CD14-positive monocyte (primary cell): Measurements from ENCODE around the gene TMCC1. TPM values are rescaled to one million over a fixed set of nuclear protein-coding genes. Genes with fewer than 3 reads are reported as not detected.
A peak's percentile ranks its signal among the peaks of the same experiment; 100 is the strongest.
"Not testable (repeated sequence)": the region's sequence is repeated elsewhere in the genome, so short reads cannot be mapped to it uniquely, and the experiment has no call there.

Experiments used
- DNase-seq, 3 donors: peaks; one replicate each; pipeline ENCODE4 v3.0.0-alpha.2; 2011 to 2022
- H2AFZ ChIP-seq: 2 replicates; pipeline ENCODE4 v1.6.0; 2012; ENCODE audit warnings: mild to moderate bottlenecking, low read depth, low read length, inconsistent platforms; ENCODE audit not compliant: insufficient read depth, poor library complexity, severe bottlenecking
- H3K27ac ChIP-seq, 2 donors: 1 replicate in 1 of 2; 2 replicates in 1 of 2; pipeline ENCODE4 v1.5.1; 2012 to 2013; ENCODE audit warnings: low read length in 2 of 2, control low read depth in 1 of 2, inconsistent platforms in 1 of 2, low read depth in 1 of 2, mild to moderate bottlenecking in 1 of 2
- H3K27me3 ChIP-seq, 2 donors: one replicate each; pipeline versions ENCODE4 v1.6.0 to v1.6.1; 2011 to 2013; ENCODE audit warnings: low read length in 2 of 2; ENCODE audit not compliant: control insufficient read depth in 2 of 2, insufficient read depth in 2 of 2
- H3K36me3 ChIP-seq, 2 donors: replicated peaks in 1 of 2; 1 replicate in 1 of 2; 2 replicates in 1 of 2; pipeline versions ENCODE4 v1.5.1 to v1.6.1; 2012 to 2013; ENCODE audit warnings: low read length in 2 of 2, control low read depth in 1 of 2, inconsistent platforms in 1 of 2, mild to moderate bottlenecking in 1 of 2; ENCODE audit not compliant: insufficient read depth in 2 of 2, control insufficient read depth in 1 of 2
- H3K4me1 ChIP-seq, 2 donors: 1 replicate in 1 of 2; 2 replicates in 1 of 2; pipeline versions ENCODE4 v1.5.1 to v1.6.1; 2012 to 2013; ENCODE audit warnings: low read length in 2 of 2, control low read depth in 1 of 2, inconsistent platforms in 1 of 2, mild to moderate bottlenecking in 1 of 2, moderate library complexity in 1 of 2; ENCODE audit not compliant: insufficient read depth in 2 of 2, control insufficient read depth in 1 of 2
- H3K4me2 ChIP-seq: replicated peaks from 2 replicates; pipeline ENCODE3; 2012; ENCODE audit warnings: low read length, moderate library complexity, mild to moderate bottlenecking; ENCODE audit not compliant: poor library complexity, severe bottlenecking; ENCODE audit errors: extremely low read depth
- H3K4me3 ChIP-seq, 3 experiments: fragments of 200-600 bp in 1 of 3; sonication (generic) in 1 of 3; replicated peaks in 1 of 3; 1 replicate in 2 of 3; 2 replicates in 1 of 3; pipeline ENCODE4 v1.5.1; 2011 to 2013; ENCODE audit warnings: low read length in 3 of 3, mild to moderate bottlenecking in 3 of 3, control low read depth in 2 of 3, low read depth in 2 of 3, inconsistent platforms in 1 of 3, moderate library complexity in 1 of 3
- H3K79me2 ChIP-seq: 2 replicates; pipeline ENCODE4 v1.6.0; 2012; ENCODE audit warnings: mild to moderate bottlenecking, control low read depth, inconsistent platforms, low read length, moderate library complexity; ENCODE audit not compliant: insufficient read depth
- H3K9ac ChIP-seq: 2 replicates; pipeline ENCODE4 v1.6.0; 2017; ENCODE audit warnings: low read length, mild to moderate bottlenecking; ENCODE audit not compliant: insufficient read depth, poor library complexity, severe bottlenecking
- H3K9me3 ChIP-seq, 2 donors: replicated peaks in 1 of 2; 1 replicate in 1 of 2; 2 replicates in 1 of 2; pipeline versions ENCODE4 v1.5.1 to v1.6.1; 2012 to 2013; ENCODE audit warnings: low read length in 2 of 2, control low read depth in 1 of 2; ENCODE audit not compliant: control insufficient read depth in 1 of 2, insufficient read depth in 1 of 2
- H4K20me1 ChIP-seq: 2 replicates; pipeline ENCODE4 v1.6.0; 2012; ENCODE audit warnings: mild to moderate bottlenecking, low read length, control low read depth, moderate library complexity; ENCODE audit not compliant: insufficient read depth
- H3K27ac Mint-ChIP-seq, 7 donors: one replicate each; pipeline ENCODE4 v1.8.0; 2020; ENCODE audit warnings: mild to moderate bottlenecking in 7 of 7, mixed read lengths in 7 of 7, moderate library complexity in 6 of 7, inconsistent platforms in 2 of 7
- H3K27me3 Mint-ChIP-seq, 3 donors: one replicate each; pipeline ENCODE4 v1.8.0; 2021 to 2022; ENCODE audit warnings: low read depth in 3 of 3, mild to moderate bottlenecking in 3 of 3, mixed read lengths in 3 of 3, moderate library complexity in 3 of 3, inconsistent platforms in 1 of 3
- H3K36me3 Mint-ChIP-seq, 2 donors: one replicate each; pipeline ENCODE4 v1.8.0; 2020; ENCODE audit warnings: mixed read lengths in 2 of 2, inconsistent platforms in 1 of 2, mild to moderate bottlenecking in 1 of 2
- H3K4me1 Mint-ChIP-seq: one replicate; pipeline ENCODE4 v1.8.0; 2020; ENCODE audit warnings: mild to moderate bottlenecking, mixed read lengths
- H3K4me3 Mint-ChIP-seq, 2 donors: one replicate each; pipeline ENCODE4 v1.8.0; 2020; ENCODE audit warnings: mild to moderate bottlenecking in 2 of 2, mixed read lengths in 2 of 2, moderate library complexity in 1 of 2
- H3K9me3 Mint-ChIP-seq, 7 donors: one replicate each; pipeline ENCODE4 v1.8.0; 2020 to 2022; ENCODE audit warnings: mixed read lengths in 7 of 7, mild to moderate bottlenecking in 6 of 7, moderate library complexity in 6 of 7, inconsistent platforms in 2 of 7
- WGBS: methylation state at CpG from one replicate; pipeline ENCODE4 v1.1.5; 2013; ENCODE audit warnings: missing lambda C conversion rate; ENCODE audit not compliant: insufficient coverage; 5-methylcytosine and 5-hydroxymethylcytosine counted together
- intact Hi-C, 2 donors: fragments of 100-400 bp; cut with micrococcal nuclease; formaldehyde crosslinking; loops; one replicate each; pipeline versions ENCODE4 v1.15.0 to v1.15.1; 2023
- polyA plus RNA-seq, 3 donors: library from polyadenylated mRNA; depleted of rRNA in 1 of 3; unstranded in 2 of 3; stranded (reverse) in 1 of 3; fragments of 300-500 nt in 2 of 3; fragments of >200 nt in 1 of 3; fragmentation: Illumina TruSeq in 2 of 3; gene quantifications; 1 replicate in 2 of 3; 2 replicates in 1 of 3; pipeline ENCODE4 v1.2.3, GENCODE V29; 2012 to 2021
- TF ChIP-seq, protein P1 (sequence below): fragments of 200-600 bp; IDR thresholded peaks from one replicate; pipeline ENCODE4 v1.8.0; 2022; ENCODE audit warnings: antibody characterized with exemption, mild to moderate bottlenecking

TMCC1 gene
- polyA plus RNA-seq, 3 donors = 5.0 to 10.2 (median 5.0) TPM

DNA sequence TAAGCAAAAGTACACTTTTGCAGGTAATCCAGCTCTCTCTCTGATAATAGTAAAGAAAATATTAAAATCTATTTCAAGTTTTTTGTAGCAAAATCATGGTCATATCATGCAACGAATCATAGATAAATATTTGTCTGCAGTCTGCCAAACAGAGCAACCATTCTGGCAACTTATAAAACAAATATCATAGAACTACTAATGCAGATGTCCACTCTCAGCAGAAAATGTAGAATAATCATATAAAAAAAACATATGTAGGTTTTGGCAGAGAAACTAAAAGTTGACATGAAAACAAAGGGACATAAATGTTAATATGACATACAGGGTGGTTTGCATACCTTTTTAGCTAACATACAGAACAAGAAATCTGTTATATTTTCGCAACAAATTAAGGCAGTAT, 12.2 kb downstream of the TMCC1 start:
- Histone ChIP-seq H3K27me3 (no peaks in the 10 kb centered on the region), H2AFZ (no peak overlapping the region), H3K27ac (no peak overlapping the region), H3K4me2 (no peak overlapping the region), H3K79me2 (peaks cover 24% of the 10 kb centered on the region), H3K4me1 (no peaks in the 10 kb centered on the region), H4K20me1 (peaks cover 26% of the 10 kb centered on the region), H3K9me3 (no peaks in the 10 kb centered on the region), H3K4me3 (no peak overlapping the region), H3K9ac (no peak overlapping the region), H3K36me3 (peaks cover 23 to 29% of the 10 kb centered on the region in 2 donors)
- DNase-seq = no peak
- H3K4me3 Mint-ChIP-seq = no peak overlapping the region
- H3K36me3 Mint-ChIP-seq = peaks cover 33 to 42% of the 10 kb centered on the region in 2 donors
- H3K9me3 Mint-ChIP-seq = peaks cover 0 to 3% (median 0%) of the 10 kb centered on the region in 7 donors
- WGBS = no CpG with 5 or more reads among the region's 2 CpGs
- no peaks in the 10 kb centered on the region for H3K27me3 Mint-ChIP-seq
- intact Hi-C loops = no loop called here
- TF ChIP-seq, protein P1, sequence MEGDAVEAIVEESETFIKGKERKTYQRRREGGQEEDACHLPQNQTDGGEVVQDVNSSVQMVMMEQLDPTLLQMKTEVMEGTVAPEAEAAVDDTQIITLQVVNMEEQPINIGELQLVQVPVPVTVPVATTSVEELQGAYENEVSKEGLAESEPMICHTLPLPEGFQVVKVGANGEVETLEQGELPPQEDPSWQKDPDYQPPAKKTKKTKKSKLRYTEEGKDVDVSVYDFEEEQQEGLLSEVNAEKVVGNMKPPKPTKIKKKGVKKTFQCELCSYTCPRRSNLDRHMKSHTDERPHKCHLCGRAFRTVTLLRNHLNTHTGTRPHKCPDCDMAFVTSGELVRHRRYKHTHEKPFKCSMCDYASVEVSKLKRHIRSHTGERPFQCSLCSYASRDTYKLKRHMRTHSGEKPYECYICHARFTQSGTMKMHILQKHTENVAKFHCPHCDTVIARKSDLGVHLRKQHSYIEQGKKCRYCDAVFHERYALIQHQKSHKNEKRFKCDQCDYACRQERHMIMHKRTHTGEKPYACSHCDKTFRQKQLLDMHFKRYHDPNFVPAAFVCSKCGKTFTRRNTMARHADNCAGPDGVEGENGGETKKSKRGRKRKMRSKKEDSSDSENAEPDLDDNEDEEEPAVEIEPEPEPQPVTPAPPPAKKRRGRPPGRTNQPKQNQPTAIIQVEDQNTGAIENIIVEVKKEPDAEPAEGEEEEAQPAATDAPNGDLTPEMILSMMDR = no peak
- H3K4me1 Mint-ChIP-seq = peaks cover 9% of the 10 kb centered on the region
- no peak overlapping the region for H3K27ac Mint-ChIP-seq

DNA sequence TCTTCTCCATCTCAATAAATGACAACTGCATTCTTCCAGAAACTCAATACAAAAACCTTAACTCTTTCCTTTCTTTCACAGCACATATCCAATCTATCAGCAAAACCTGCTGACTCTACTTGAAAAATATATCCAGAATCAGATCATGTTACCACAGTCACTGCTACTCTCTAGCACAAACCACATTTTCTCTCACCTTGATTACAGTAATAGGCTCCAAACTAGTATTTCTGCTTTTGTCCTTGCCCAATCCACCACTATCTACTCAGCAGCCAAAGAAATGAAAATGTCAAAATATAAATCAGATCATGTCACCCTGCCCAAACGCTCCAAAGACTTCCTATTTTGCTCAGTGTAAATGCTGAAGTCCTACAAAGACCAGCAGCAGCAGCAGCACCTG, 15.2 kb downstream of the TMCC1 start:
- Histone ChIP-seq H3K4me2 (no peak overlapping the region), H3K9ac (no peak overlapping the region), H3K36me3 (peaks cover 38 to 58% of the 10 kb centered on the region in 2 donors), H4K20me1 (peaks cover 19% of the 10 kb centered on the region), H3K4me1 (no peaks in the 10 kb centered on the region), H3K79me2 (peaks cover 15% of the 10 kb centered on the region), H3K27me3 (no peaks in the 10 kb centered on the region), H3K4me3 (no peak overlapping the region), H3K9me3 (no peaks in the 10 kb centered on the region), H2AFZ (no peak overlapping the region), H3K27ac (peak overlapping the region in 1 of 2 donors; percentile 33)
- Mint-ChIP-seq H3K36me3 (peaks cover 49 to 59% of the 10 kb centered on the region in 2 donors), H3K9me3 (peaks cover 0 to 3% (median 0%) of the 10 kb centered on the region in 7 donors), H3K4me3 (no peak overlapping the region), H3K27ac (peak overlapping the region in 5 of 7 donors; percentile 1 to 73 (median 48)), H3K4me1 (peaks cover 9% of the 10 kb centered on the region), H3K27me3 (no peaks in the 10 kb centered on the region)
- TF ChIP-seq, protein P1 = no peak
- DNase-seq = no peak
- WGBS = 0% methylated on average over 1 of the region's 1 CpG
- intact Hi-C loops = no loop called here

DNA sequence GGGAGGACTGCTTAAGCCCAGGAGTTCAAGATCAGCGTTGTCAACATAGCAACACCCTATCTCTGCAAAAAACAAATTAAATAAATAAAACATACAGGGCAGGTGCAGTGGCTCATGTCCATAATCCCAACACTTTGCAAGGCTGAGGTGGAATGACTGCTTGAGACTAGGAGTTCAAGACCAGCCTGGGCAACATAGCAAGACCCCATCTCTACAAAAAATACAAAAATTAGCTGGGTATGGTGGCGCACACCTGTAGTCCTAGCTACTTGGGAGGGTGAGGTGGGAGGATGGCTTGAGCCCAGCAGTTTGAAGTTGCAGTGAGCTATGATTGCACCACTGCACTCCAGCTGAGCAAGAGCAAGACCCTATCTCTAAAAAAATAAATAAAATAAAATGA, 19.0 kb downstream of the TMCC1 start:
- peaks cover 62 to 71% of the 10 kb centered on the region in 2 donors for H3K36me3 Mint-ChIP-seq
- H3K9me3 ChIP-seq, H3K9ac ChIP-seq, H3K79me2 ChIP-seq, H3K4me3 ChIP-seq, H3K27me3 Mint-ChIP-seq, H3K4me3 Mint-ChIP-seq, intact Hi-C loops, DNase-seq, H3K9me3 Mint-ChIP-seq, H3K27me3 ChIP-seq, H3K27ac Mint-ChIP-seq, H3K27ac ChIP-seq, H3K4me2 ChIP-seq, H3K4me1 ChIP-seq, H2AFZ ChIP-seq, H3K4me1 Mint-ChIP-seq: not testable (repeated sequence)
- WGBS = no CpG with 5 or more reads among the region's 2 CpGs
- Histone ChIP-seq H3K36me3 (peaks cover 37 to 81% of the 10 kb centered on the region in 2 donors), H4K20me1 (peaks cover 12% of the 10 kb centered on the region)
